Mucosa of stomach (tissue), 1 donor: Measurements from ENCODE around the gene NUBP2.

Source experiments
- H3K27me3 ChIP-seq: one replicate; pipeline ENCODE4 v1.7.0; 2013; ENCODE audit warnings: mild to moderate bottlenecking, low read length; ENCODE audit not compliant: control insufficient read depth, insufficient read depth
- H3K36me3 ChIP-seq: one replicate; pipeline ENCODE4 v1.7.0; 2013; ENCODE audit warnings: low read length; ENCODE audit not compliant: control insufficient read depth, insufficient read depth
- H3K4me1 ChIP-seq: one replicate; pipeline ENCODE4 v1.7.0; 2013; ENCODE audit warnings: mild to moderate bottlenecking, low read length; ENCODE audit not compliant: control insufficient read depth, insufficient read depth
- H3K4me3 ChIP-seq: one replicate; pipeline ENCODE4 v1.7.0; 2013; ENCODE audit warnings: low read length
- H3K9ac ChIP-seq: one replicate; pipeline ENCODE4 v1.7.0; 2013; ENCODE audit warnings: mild to moderate bottlenecking, low read length, moderate library complexity
- H3K9me3 ChIP-seq: one replicate; pipeline ENCODE4 v1.7.0; 2013; ENCODE audit warnings: mild to moderate bottlenecking, low read length, moderate library complexity; ENCODE audit not compliant: control insufficient read depth
- donor health status: Pancreatic carcinoma.

The NUBP2 gene, protein sequence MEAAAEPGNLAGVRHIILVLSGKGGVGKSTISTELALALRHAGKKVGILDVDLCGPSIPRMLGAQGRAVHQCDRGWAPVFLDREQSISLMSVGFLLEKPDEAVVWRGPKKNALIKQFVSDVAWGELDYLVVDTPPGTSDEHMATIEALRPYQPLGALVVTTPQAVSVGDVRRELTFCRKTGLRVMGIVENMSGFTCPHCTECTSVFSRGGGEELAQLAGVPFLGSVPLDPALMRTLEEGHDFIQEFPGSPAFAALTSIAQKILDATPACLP

GRCh38 chr16:1782408-1783264, at the start of gene NUBP2, which contains the start of gene SPSB3:
TSS of gene NUBP2 (plus strand) at chr16:1782960. CDS start at chr16:1783021, 61 bp downstream.
TSS of gene SPSB3 (minus strand) at chr16:1782571. CDS start at chr16:1781483, 1,088 bp downstream.
- H3K9ac ChIP-seq = peak within 1 kb of the TSS; percentile 73
- peaks cover 9% of the 10 kb centered on the region for H3K4me1 ChIP-seq
- no peaks in the 10 kb centered on the region for H3K27me3 ChIP-seq
- H3K4me3 ChIP-seq = peak within 1 kb of the TSS; percentile 51
- H3K9me3 ChIP-seq = no peaks in the 10 kb centered on the region
- no peaks in the 10 kb centered on the region for H3K36me3 ChIP-seq

GRCh38 chr16:1734123-1734522, 48.6 kb upstream of the NUBP2 start:
- Histone ChIP-seq H3K36me3 (peaks cover 4% of the 10 kb centered on the region), H3K4me1 (no peaks in the 10 kb centered on the region), H3K9ac (no peak overlapping the region), H3K9me3 (no peaks in the 10 kb centered on the region), H3K4me3 (no peak overlapping the region), H3K27me3 (no peaks in the 10 kb centered on the region)

GRCh38 chr16:1734816-1735215, 47.9 kb upstream of the NUBP2 start:
- Histone ChIP-seq H3K9ac (no peak overlapping the region), H3K27me3 (no peaks in the 10 kb centered on the region), H3K36me3 (peaks cover 4% of the 10 kb centered on the region), H3K9me3 (no peaks in the 10 kb centered on the region), H3K4me1 (no peaks in the 10 kb centered on the region), H3K4me3 (no peak overlapping the region)

- Histone ChIP-seq H3K9me3 (no peaks in the 10 kb centered on the region), H3K36me3 (no peaks in the 10 kb centered on the region), H3K27me3 (no peaks in the 10 kb centered on the region), H3K4me1 (no peaks in the 10 kb centered on the region), H3K9ac (no peak overlapping the region), H3K4me3 (no peak overlapping the region)
These were observed 42.5 kb upstream of the NUBP2 start for GRCh38 chr16:1740234-1740633.

DNA sequence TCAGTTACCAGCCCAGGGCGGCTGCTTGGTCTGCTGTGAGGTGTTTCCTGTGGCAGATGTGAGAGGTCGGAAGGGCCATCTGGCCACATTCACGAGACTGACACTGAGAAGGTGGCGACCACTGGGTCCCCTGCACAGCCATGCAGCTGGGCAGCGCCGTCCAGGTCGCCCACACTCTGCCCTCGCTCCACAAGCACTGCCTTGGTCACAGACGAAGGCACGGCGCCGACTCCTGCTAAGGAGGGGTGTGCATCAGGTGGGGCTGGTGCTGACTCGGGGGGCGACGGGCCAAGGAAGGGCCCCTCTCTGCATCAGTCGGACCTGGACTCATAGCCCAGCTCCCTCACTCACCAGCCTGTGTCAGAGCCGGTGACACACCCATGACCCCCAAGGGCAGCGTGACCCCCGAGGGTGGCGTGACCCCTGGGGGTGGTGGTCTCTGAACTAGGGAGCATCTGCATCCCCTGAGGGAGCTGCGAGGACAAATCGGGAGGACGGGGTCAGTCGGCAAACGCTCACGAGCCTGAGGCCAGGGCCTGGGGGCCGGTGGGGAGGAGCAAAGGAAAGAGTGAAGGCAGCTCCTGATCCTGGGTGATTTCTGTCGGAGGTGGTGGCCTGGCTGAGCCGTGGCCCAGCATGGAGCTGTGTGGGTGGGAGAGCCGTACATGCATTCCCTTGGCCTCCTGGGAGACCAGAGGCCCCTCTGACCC, 41.8 kb upstream of the NUBP2 start:
- H3K4me1 ChIP-seq = no peaks in the 10 kb centered on the region
- H3K36me3 ChIP-seq = no peaks in the 10 kb centered on the region

DNA sequence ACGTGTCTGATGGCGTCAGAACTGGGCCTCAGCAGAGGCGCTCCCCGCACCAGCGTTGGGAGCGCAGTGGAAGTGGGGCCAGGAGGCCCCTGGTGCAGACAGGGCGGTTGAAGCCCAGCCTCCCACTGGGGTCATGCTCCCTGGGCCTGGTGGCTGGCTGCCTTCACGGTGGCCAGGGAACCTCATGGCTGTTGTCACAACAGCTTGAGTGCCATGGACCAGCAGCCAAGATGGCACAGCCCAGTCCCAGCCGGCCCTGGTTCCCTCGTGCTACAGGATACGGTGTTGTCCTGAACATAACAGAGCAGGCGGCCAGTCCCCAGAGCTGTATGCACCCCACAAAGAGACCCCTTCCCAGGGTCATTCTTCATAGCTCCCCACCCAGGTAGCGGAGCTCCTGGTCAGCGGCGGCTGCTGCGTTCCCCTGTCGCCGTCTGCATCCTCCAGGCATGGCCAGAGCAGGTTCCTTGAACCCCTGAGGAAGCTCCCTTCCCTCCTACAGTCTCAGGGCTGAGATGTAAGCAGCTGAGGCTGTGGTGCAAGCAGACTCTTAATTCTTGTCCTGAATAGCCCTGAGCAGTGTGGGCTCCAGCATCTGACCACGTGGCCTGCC, 41.1 kb upstream of the NUBP2 start:
- no peaks in the 10 kb centered on the region for H3K27me3 ChIP-seq
- H3K36me3 ChIP-seq = no peaks in the 10 kb centered on the region
- no peak overlapping the region for H3K4me3 ChIP-seq
- H3K9me3 ChIP-seq = no peaks in the 10 kb centered on the region
- no peaks in the 10 kb centered on the region for H3K4me1 ChIP-seq
- H3K9ac ChIP-seq = no peak overlapping the region

More for the DNA sequence above, 41.8 kb upstream of the NUBP2 start:
- Histone ChIP-seq H3K27me3 (no peaks in the 10 kb centered on the region), H3K4me3 (no peak overlapping the region), H3K9ac (no peak overlapping the region), H3K9me3 (no peaks in the 10 kb centered on the region)

GRCh38 chr16:1743376-1744337, 39.1 kb upstream of the NUBP2 start:
- H3K36me3 ChIP-seq = peaks cover 3% of the 10 kb centered on the region
- no peaks in the 10 kb centered on the region for H3K9me3 ChIP-seq
- H3K9ac ChIP-seq = no peak overlapping the region
- H3K27me3 ChIP-seq = no peaks in the 10 kb centered on the region
- no peak overlapping the region for H3K4me3 ChIP-seq
- no peaks in the 10 kb centered on the region for H3K4me1 ChIP-seq

GRCh38 chr16:1744338-1744840, 38.4 kb upstream of the NUBP2 start:
- H3K9ac ChIP-seq = no peak overlapping the region
- H3K4me1 ChIP-seq = no peaks in the 10 kb centered on the region
- no peaks in the 10 kb centered on the region for H3K9me3 ChIP-seq
- H3K36me3 ChIP-seq = peaks cover 8% of the 10 kb centered on the region
- no peak overlapping the region for H3K4me3 ChIP-seq
- no peaks in the 10 kb centered on the region for H3K27me3 ChIP-seq

- H3K27me3 ChIP-seq = no peaks in the 10 kb centered on the region
- H3K36me3 ChIP-seq = peaks cover 12% of the 10 kb centered on the region
- H3K4me1 ChIP-seq = no peaks in the 10 kb centered on the region
- no peaks in the 10 kb centered on the region for H3K9me3 ChIP-seq
- H3K4me3 ChIP-seq = no peak overlapping the region
- H3K9ac ChIP-seq = no peak overlapping the region
These were observed 37.4 kb upstream of the NUBP2 start for GRCh38 chr16:1745181-1745899.

DNA sequence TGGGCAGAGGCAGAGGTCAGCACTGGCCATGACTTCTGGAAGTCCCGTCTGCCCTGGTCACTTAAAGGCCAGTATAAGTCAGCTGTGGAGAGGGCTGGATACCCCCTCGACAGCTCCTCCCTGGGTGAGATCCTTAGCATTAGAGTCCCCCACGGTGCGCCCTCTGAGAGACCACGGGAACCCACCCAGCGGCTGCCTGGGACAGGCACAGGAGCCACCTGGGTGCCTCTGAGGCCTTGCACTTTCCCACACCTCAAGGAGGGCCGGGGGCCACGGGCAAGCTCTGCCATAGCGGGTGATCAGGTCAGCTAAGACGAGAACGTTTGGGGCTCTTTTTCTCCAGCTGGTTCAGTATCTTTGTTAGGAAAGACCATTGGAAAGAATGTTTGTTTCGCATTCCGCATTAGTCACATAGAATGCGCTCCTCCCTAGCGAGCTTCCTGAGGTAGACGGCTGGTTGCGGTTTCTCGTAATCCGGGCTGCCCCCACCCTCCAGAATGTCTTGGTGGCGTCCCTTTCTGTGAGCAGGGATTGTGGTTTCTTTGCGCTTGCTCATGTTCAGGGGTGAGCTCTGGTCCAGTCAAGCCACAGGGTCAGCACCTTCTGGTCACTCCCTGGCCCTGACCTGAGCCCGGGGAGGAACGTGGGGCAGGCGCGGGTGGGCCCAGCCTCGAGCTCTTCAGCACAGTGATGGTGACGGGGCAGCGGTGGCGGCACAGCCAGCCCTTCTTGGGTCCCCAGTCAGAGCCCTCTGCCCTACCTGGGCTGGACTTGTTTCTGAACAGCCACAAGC, 36.7 kb upstream of the NUBP2 start:
- H3K4me3 ChIP-seq = no peak overlapping the region
- peaks cover 12% of the 10 kb centered on the region for H3K36me3 ChIP-seq
- H3K27me3 ChIP-seq = no peaks in the 10 kb centered on the region
- H3K4me1 ChIP-seq = no peaks in the 10 kb centered on the region
- no peaks in the 10 kb centered on the region for H3K9me3 ChIP-seq
- no peak overlapping the region for H3K9ac ChIP-seq
